ENCODE data around the gene FBXO46. TPM values are rescaled to one million over a fixed set of nuclear protein-coding genes. Genes with fewer than 3 reads are reported as not detected.

Gene FBXO46
- total and polyA plus RNA-seq, 10 of the 15 experiments (the other 5 are each of a cell fraction or from before 2014, with no cell fraction given): 2.5 to 61.5 (median 13.7) TPM

- no peak overlapping the region for H2AFZ ChIP-seq (ENCODE audit: control insufficient read depth, low read depth, low read length)
- CTCF ChIA-PET: no interaction called here
- H3K36me3 ChIP-seq (ENCODE audit: control insufficient read depth in 2 of 2, insufficient read depth in 2 of 2, low read length in 1 of 2): no peaks in the 10 kb centered on the region
- H4K20me1 ChIP-seq (ENCODE audit: control insufficient read depth, insufficient read depth): no peaks in the 10 kb centered on the region
- RAD21 ChIA-PET (ENCODE audit: unreplicated experiment): no interaction called here
- no TSS peak for BruUV-seq (replicated peaks)
- SMC1A ChIA-PET (ENCODE audit: uncharacterized antibody, unreplicated experiment): no interaction called here
- H3K9me3 ChIP-seq (replicated peaks; ENCODE audit: control insufficient read depth, insufficient read depth, low read length): no peaks in the 10 kb centered on the region
- ATAC-seq (no peak), DNase-seq (ENCODE audit: low read depth, low spot score) (no peak), FAIRE-seq (no peak)
- no peak overlapping the region for H3K4me3 ChIP-seq
- no peak overlapping the region for H3K4me2 ChIP-seq (ENCODE audit: control insufficient read depth, insufficient read depth)
- H3K79me2 ChIP-seq (ENCODE audit: control insufficient read depth, insufficient read depth, low read length): no peaks in the 10 kb centered on the region
- in situ Hi-C loops (cut with MboI): no loop called here
- H3K27me3 ChIP-seq (replicated peaks in 1 of 2; ENCODE audit: control insufficient read depth in 2 of 2, insufficient read depth in 2 of 2, low read length in 1 of 2): peaks cover 0 to 2% of the 10 kb centered on the region in 2 experiments; a peak in 2 of 4 replicates
- H3K27ac ChIP-seq (ENCODE audit: control insufficient read depth, insufficient read depth): no peak overlapping the region
- intact Hi-C loops (cut with micrococcal nuclease; ENCODE audit: unreplicated experiment): no loop called here
- no peak for TF ChIP-seq CEBPB (IDR thresholded peaks at IDR 0.05; ENCODE audit: borderline replicate concordance in 1 of 2, low read depth in 2 of 2, low read length in 2 of 2)
- no peak for TF ChIP-seq RELA (IDR thresholded peaks at IDR 0.05; ENCODE audit: borderline replicate concordance, partially characterized antibody)
- TF ChIP-seq HDGF (IDR thresholded peaks at IDR 0.05): no peak
- TF ChIP-seq BACH1 (IDR thresholded peaks at IDR 0.05; ENCODE audit: borderline replicate concordance): no peak
- no peak for TF ChIP-seq ZNF622 (IDR thresholded peaks at IDR 0.05)
- no peak for TF ChIP-seq USF2 (IDR thresholded peaks at IDR 0.05; ENCODE audit: borderline replicate concordance, low read depth, low read length)
- no peak for TF ChIP-seq IKZF1 (conservative IDR thresholded peaks at IDR 0.05)
- no peak for TF ChIP-seq ATF7 (IDR thresholded peaks at IDR 0.05; ENCODE audit: low read depth)
- no peak for TF ChIP-seq STAT3 (IDR thresholded peaks at IDR 0.05; ENCODE audit: low read depth, low read length)
- TF ChIP-seq E2F4 (IDR thresholded peaks at IDR 0.05; ENCODE audit: low read depth, low read length): no peak
- TF ChIP-seq YY1 (IDR thresholded peaks at IDR 0.05; ENCODE audit: low read depth, low read length): no peak
- TF ChIP-seq STAT1 (conservative IDR thresholded peaks at IDR 0.05): no peak
- POLR2A ChIA-PET: interaction anchor here (0.6 kb wide), 1 partner anchor 824 kb away, joined by 3 read pairs; no protein-coding TSS in a partner anchor
- H3K9ac ChIP-seq (ENCODE audit: control insufficient read depth, insufficient read depth, low read length): no peak overlapping the region
- WGBS (ENCODE audit: insufficient coverage, insufficient replicate concordance, low lambda C conversion rate, missing lambda C conversion rate): 28% methylated on average over 5 of the region's 5 CpGs
- no peaks in the 10 kb centered on the region for H3K4me1 ChIP-seq (ENCODE audit: control insufficient read depth, insufficient read depth, low read length)
Observed at GRCh38 chr19:45747513-45747912, 16.8 kb upstream of the FBXO46 start.
